ENCODE data around the gene APOD.

Gene APOD

DNA sequence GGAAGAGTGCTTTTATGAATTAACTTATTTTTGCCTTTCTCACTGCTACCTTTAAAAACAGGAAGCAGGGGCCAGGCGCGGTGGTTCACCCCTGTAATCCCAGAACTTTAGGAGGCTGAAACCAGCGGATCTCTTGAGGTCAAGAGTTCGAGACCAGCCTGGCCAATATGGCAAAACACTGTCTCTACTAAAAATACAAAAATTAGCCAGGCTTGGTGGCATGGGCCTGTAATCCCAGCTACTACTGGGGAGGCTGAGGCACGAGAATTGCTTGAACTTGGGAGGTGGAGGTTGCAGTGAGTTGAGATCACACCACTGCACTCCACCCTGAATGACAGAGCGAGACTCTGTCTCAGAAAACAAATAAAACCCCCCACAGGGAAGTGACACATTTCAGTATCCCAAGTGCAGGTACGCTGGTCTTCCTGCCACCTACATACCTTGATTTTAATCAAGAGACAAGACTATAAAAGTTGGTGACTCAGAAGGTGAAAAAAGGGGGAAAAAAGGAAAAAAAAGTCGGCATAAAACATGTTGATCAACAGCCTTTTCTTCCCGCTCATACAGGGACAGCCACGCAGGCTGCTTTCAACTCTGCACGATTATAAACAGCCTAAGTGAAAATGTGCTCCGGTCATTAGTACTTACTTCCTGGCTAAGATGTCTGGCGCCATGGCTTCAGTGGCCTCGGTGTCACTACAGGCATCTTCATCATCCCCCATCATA, 59.4 kb downstream of the APOD start:
- Histone ChIP-seq H3K9me3 (no peaks in the 10 kb centered on the region), H3K36me3 (peaks cover 53% of the 10 kb centered on the region), H3K4me1 (ENCODE audit: control insufficient read depth in 1 of 2, insufficient read depth in 1 of 2, low read depth in 1 of 2, low read length in 1 of 2) (peaks cover 4 to 12% of the 10 kb centered on the region in 2 experiments), H3K27me3 (no peaks in the 10 kb centered on the region), H3K27ac (no peak overlapping the region), H3K4me3 (ENCODE audit: low read depth in 1 of 2, low read length in 1 of 2) (no peak overlapping the region)
- TF ChIP-seq, protein P1, sequence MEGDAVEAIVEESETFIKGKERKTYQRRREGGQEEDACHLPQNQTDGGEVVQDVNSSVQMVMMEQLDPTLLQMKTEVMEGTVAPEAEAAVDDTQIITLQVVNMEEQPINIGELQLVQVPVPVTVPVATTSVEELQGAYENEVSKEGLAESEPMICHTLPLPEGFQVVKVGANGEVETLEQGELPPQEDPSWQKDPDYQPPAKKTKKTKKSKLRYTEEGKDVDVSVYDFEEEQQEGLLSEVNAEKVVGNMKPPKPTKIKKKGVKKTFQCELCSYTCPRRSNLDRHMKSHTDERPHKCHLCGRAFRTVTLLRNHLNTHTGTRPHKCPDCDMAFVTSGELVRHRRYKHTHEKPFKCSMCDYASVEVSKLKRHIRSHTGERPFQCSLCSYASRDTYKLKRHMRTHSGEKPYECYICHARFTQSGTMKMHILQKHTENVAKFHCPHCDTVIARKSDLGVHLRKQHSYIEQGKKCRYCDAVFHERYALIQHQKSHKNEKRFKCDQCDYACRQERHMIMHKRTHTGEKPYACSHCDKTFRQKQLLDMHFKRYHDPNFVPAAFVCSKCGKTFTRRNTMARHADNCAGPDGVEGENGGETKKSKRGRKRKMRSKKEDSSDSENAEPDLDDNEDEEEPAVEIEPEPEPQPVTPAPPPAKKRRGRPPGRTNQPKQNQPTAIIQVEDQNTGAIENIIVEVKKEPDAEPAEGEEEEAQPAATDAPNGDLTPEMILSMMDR (IDR thresholded peaks at IDR 0.05), result no peak

DNA sequence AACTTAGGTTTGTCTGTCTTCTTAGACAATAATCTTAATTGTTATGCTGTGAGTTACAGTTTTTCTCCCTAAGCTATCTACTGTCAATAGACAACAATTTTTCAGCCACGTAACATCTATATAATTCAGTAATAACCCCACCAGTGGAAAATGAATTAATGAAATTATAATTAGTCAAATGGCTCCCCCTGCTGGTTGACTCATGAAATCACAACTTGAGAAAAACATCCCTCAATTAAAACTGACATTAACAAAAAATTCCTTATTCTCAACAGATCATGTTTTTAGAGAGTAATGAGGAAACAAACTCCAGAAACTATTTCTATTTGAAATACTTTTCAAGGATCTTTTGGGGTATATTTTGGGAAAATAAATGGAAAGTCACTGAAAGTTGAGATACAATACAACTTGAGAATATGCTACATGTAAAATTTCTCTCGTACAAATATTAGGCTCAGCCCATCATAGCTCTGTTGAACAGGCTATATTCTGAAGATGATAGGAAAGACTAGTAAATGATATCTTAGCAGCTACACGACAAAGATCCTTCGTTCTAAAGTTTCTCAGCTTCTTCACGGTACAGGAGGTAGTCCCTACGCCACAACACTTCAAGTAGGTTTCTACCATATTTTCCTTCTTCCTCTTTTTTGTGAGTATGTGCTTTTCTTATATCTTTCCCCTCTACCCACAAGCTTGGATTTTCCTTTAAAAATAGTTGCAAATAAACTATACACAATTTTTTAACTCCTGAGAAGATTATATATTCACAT, 61.3 kb downstream of the APOD start:
- Histone ChIP-seq H3K27me3 (no peaks in the 10 kb centered on the region), H3K36me3 (peaks cover 54% of the 10 kb centered on the region), H3K4me1 (ENCODE audit: control insufficient read depth in 1 of 2, insufficient read depth in 1 of 2, low read depth in 1 of 2, low read length in 1 of 2) (no peaks in the 10 kb centered on the region), H3K4me3 (ENCODE audit: low read depth in 1 of 2, low read length in 1 of 2) (no peak overlapping the region), H3K27ac (peak overlapping the region; percentile 25), H3K9me3 (no peaks in the 10 kb centered on the region)
- TF ChIP-seq, protein P1 (IDR thresholded peaks at IDR 0.05), result peak; percentile 76
